ENCODE results near the gene GNB1L. TPM values are rescaled to one million over a fixed set of nuclear protein-coding genes. Genes with fewer than 3 reads are reported as not detected.

The GNB1L gene
- total and polyA plus RNA-seq, 9 of the 15 experiments (the other 6 are each of a cell fraction or from before 2014, with no cell fraction given): 0.56 to 50.5 (median 10.2) TPM

- 0 out of 2 replicates have a peak, but pooled peaks have one; percentile 50 for TF ChIP-seq ZNF764 (CRISPR knock-in tag; IDR thresholded peaks at IDR 0.05; ENCODE audit: low read depth)
- no peak for TF ChIP-seq ILK (tag; IDR thresholded peaks at IDR 0.05; ENCODE audit: borderline replicate concordance, low read depth)
- no peak for TF ChIP-seq ZNF707 (CRISPR knock-in tag; conservative IDR thresholded peaks at IDR 0.05)
- no peak for TF ChIP-seq MLLT1 (IDR thresholded peaks at IDR 0.05)
- no peak for TF ChIP-seq RBBP5 (IDR thresholded peaks at IDR 0.05; ENCODE audit: borderline replicate concordance, insufficient read depth, low read length, poor library complexity, severe bottlenecking)
- no peak for TF ChIP-seq U2AF1 (optimal IDR thresholded peaks at IDR 0.05; ENCODE audit: low read depth, low read length)
- no peak for TF ChIP-seq ZNF75A (CRISPR knock-in tag; IDR thresholded peaks at IDR 0.05)
- 0 out of 2 replicates have a peak, but pooled peaks have one; percentile 14 for TF ChIP-seq ELF4 (CRISPR knock-in tag; IDR thresholded peaks at IDR 0.05)
- TF ChIP-seq ZBTB26 (CRISPR knock-in tag; IDR thresholded peaks at IDR 0.05): 0 out of 2 replicates have a peak, but pooled peaks have one; percentile 75
- TF ChIP-seq FOXK1 (CRISPR knock-in tag; IDR thresholded peaks at IDR 0.05; ENCODE audit: borderline replicate concordance): no peak
- TF ChIP-seq CBFA2T2 (conservative IDR thresholded peaks at IDR 0.05): no peak
- no peak for TF ChIP-seq ZNF165 (CRISPR knock-in tag; IDR thresholded peaks at IDR 0.05; ENCODE audit: borderline replicate concordance)
- 0 out of 2 replicates have a peak, but pooled peaks have one; percentile 45 for TF ChIP-seq HBP1 (CRISPR knock-in tag; IDR thresholded peaks at IDR 0.05)
- TF ChIP-seq THRB (CRISPR knock-in tag; conservative IDR thresholded peaks at IDR 0.05): 0 out of 2 replicates have a peak, but pooled peaks have one; percentile 14
Observed at GRCh38 chr22:19862619-19863246, 8.1 kb upstream of the GNB1L start (continued).
